ENCODE data around the gene NOS3. TPM values are rescaled to one million over a fixed set of nuclear protein-coding genes. Genes with fewer than 3 reads are reported as not detected.

NOS3 gene
- total RNA-seq, 1 donor from 2014 or later, result 1.8 TPM

Other genes with a start within 250 kb of the NOS3 start
- 0.26 and 0.32 TPM in 2 replicates for gene TMEM176B, start 190.7 kb upstream of the NOS3 start, total RNA-seq
- gene TMEM176A, start 190.2 kb upstream of the NOS3 start, total RNA-seq, result 0.31 TPM in 1 of 2 replicates, not detected in the other
- gene AOC1, start 138.5 kb upstream of the NOS3 start, total RNA-seq, result not detected in 2 replicates
- 4.5 and 4.6 TPM in 2 replicates for gene KCNH2, start 12.7 kb upstream of the NOS3 start, total RNA-seq
- gene ATG9B, start 33.5 kb downstream of the NOS3 start, total RNA-seq, result 1.8 and 2.2 TPM in 2 replicates
- gene ABCB8, start 37.4 kb downstream of the NOS3 start, total RNA-seq, result 52.2 and 53.3 TPM in 2 replicates
- 3.9 and 5.9 TPM in 2 replicates for gene ASIC3, start 57.5 kb downstream of the NOS3 start, total RNA-seq
- gene CDK5, start 66.9 kb downstream of the NOS3 start, total RNA-seq, result 47.9 and 55.1 TPM in 2 replicates
- 302 and 351 TPM in 2 replicates for gene SLC4A2, start 68.6 kb downstream of the NOS3 start, total RNA-seq
- gene FASTK, start 89.8 kb downstream of the NOS3 start, total RNA-seq, result 56.1 and 61.6 TPM in 2 replicates
- gene TMUB1, start 92.5 kb downstream of the NOS3 start, total RNA-seq, result 42.9 and 44.9 TPM in 2 replicates
- gene AGAP3, start 95.5 kb downstream of the NOS3 start, total RNA-seq, result 123 and 156 TPM in 2 replicates
- gene GBX1, start 176.7 kb downstream of the NOS3 start, total RNA-seq, result not detected in 2 replicates
- not detected in 2 replicates for gene ASB10, start 196.2 kb downstream of the NOS3 start, total RNA-seq
- not detected in 2 replicates for gene H2BK1, start 219.5 kb downstream of the NOS3 start, total RNA-seq
- gene ABCF2, start 236.2 kb downstream of the NOS3 start, total RNA-seq, result 53.2 and 54.3 TPM in 2 replicates
- gene CHPF2, start 241.5 kb downstream of the NOS3 start, total RNA-seq, result 84.7 and 101 TPM in 2 replicates

Measured in astrocyte (in vitro differentiated cells and primary cell).